Osteocyte (in vitro differentiated cells): ENCODE measurements around the gene SS18. TPM values are rescaled to one million over a fixed set of nuclear protein-coding genes. Genes with fewer than 3 reads are reported as not detected.
A peak's percentile ranks its signal among the peaks of the same experiment; 100 is the strongest.
"Not testable (repeated sequence)": the region's sequence is repeated elsewhere in the genome, so short reads cannot be mapped to it uniquely, and the experiment has no call there.

ENCODE experiments used
- DNase-seq: peaks from one replicate; pipeline ENCODE4 v3.0.0; 2021; ENCODE audit warnings: mixed read lengths; ENCODE audit not compliant: unreplicated experiment; ENCODE audit errors: extremely low spot score
- H3K27ac Mint-ChIP-seq: one replicate; pipeline ENCODE4 v1.8.0; 2021; ENCODE audit warnings: mild to moderate bottlenecking, mixed read lengths; ENCODE audit not compliant: unreplicated experiment
- H3K27me3 Mint-ChIP-seq: one replicate; pipeline ENCODE4 v1.8.0; 2021; ENCODE audit warnings: mixed read lengths; ENCODE audit not compliant: unreplicated experiment
- H3K36me3 Mint-ChIP-seq: one replicate; pipeline ENCODE4 v1.8.0; 2021; ENCODE audit warnings: mixed read lengths; ENCODE audit not compliant: unreplicated experiment
- H3K4me1 Mint-ChIP-seq: one replicate; pipeline ENCODE4 v1.8.0; 2021; ENCODE audit warnings: mixed read lengths; ENCODE audit not compliant: unreplicated experiment
- H3K4me3 Mint-ChIP-seq: one replicate; pipeline ENCODE4 v1.8.0; 2021; ENCODE audit warnings: mild to moderate bottlenecking, moderate library complexity, mixed read lengths; ENCODE audit not compliant: unreplicated experiment
- H3K9me3 Mint-ChIP-seq: one replicate; pipeline ENCODE4 v1.8.0; 2021; ENCODE audit warnings: mixed read lengths; ENCODE audit not compliant: unreplicated experiment
- total RNA-seq: library from RNA; stranded (reverse); gene quantifications from 2 replicates; pipeline ENCODE4 v1.2.1, GENCODE V29; 2021
- TF ChIP-seq, protein P1 (sequence below): fragments of 200-600 bp; sonication (generic); IDR thresholded peaks from 2 replicates; pipeline ENCODE4 v1.5.0; 2021; ENCODE audit warnings: antibody characterized with exemption, mild to moderate bottlenecking, moderate library complexity

SS18 gene
- total RNA-seq, 1 donor from 2014 or later: 98.7 TPM

GRCh38 chr18:26127786-26128185 is 37.4 kb upstream of the SS18 start:
- TF ChIP-seq, protein P1, sequence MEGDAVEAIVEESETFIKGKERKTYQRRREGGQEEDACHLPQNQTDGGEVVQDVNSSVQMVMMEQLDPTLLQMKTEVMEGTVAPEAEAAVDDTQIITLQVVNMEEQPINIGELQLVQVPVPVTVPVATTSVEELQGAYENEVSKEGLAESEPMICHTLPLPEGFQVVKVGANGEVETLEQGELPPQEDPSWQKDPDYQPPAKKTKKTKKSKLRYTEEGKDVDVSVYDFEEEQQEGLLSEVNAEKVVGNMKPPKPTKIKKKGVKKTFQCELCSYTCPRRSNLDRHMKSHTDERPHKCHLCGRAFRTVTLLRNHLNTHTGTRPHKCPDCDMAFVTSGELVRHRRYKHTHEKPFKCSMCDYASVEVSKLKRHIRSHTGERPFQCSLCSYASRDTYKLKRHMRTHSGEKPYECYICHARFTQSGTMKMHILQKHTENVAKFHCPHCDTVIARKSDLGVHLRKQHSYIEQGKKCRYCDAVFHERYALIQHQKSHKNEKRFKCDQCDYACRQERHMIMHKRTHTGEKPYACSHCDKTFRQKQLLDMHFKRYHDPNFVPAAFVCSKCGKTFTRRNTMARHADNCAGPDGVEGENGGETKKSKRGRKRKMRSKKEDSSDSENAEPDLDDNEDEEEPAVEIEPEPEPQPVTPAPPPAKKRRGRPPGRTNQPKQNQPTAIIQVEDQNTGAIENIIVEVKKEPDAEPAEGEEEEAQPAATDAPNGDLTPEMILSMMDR: no peak
- no peak for DNase-seq
- peaks cover 4% of the 10 kb centered on the region for H3K9me3 Mint-ChIP-seq
- no peaks in the 10 kb centered on the region for H3K36me3 Mint-ChIP-seq
- H3K27me3 Mint-ChIP-seq: peaks cover 15% of the 10 kb centered on the region
- H3K27ac Mint-ChIP-seq: no peak overlapping the region
- H3K4me1 Mint-ChIP-seq: no peaks in the 10 kb centered on the region
- H3K4me3 Mint-ChIP-seq: no peak overlapping the region

GRCh38 chr18:26121994-26122393 is 31.6 kb upstream of the SS18 start:
- not testable (repeated sequence) for DNase-seq, H3K9me3 Mint-ChIP-seq, H3K36me3 Mint-ChIP-seq, H3K27ac Mint-ChIP-seq, H3K4me3 Mint-ChIP-seq, H3K4me1 Mint-ChIP-seq
- H3K27me3 Mint-ChIP-seq: peaks cover 13% of the 10 kb centered on the region

GRCh38 chr18:26121476-26121875 is 31.1 kb upstream of the SS18 start:
- DNase-seq: no peak
- Mint-ChIP-seq H3K4me3 (no peak overlapping the region), H3K36me3 (peaks cover 2% of the 10 kb centered on the region), H3K27me3 (peaks cover 13% of the 10 kb centered on the region), H3K9me3 (peaks cover 10% of the 10 kb centered on the region), H3K27ac (no peak overlapping the region), H3K4me1 (no peaks in the 10 kb centered on the region)
- TF ChIP-seq, protein P1: no peak

DNA sequence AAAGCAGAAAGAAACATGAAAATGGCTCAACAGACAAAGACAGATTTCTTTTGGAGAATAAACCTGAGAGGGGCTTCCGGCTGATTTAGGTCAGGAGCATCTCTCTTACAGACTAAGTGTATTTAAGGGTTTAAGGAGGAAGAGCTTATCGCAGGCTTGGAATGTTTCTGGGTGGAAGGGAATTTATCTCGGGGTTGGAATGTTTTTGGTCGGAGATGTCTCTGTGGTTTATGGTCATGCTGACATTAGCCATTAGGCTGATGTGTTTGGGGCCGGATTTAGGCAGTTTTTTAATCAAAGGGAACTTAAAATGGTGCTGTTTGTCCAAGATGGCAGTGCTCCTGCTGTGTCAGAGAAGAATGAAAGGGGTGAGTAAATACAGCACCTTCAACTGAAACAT is 28.8 kb upstream of the SS18 start:
- TF ChIP-seq, protein P1: no peak
- no peak overlapping the region for H3K27ac Mint-ChIP-seq
- H3K4me1 Mint-ChIP-seq: no peaks in the 10 kb centered on the region
- H3K9me3 Mint-ChIP-seq: peaks cover 10% of the 10 kb centered on the region
- H3K36me3 Mint-ChIP-seq: peaks cover 2% of the 10 kb centered on the region
- DNase-seq: no peak
- H3K4me3 Mint-ChIP-seq: no peak overlapping the region
- H3K27me3 Mint-ChIP-seq: peaks cover 9% of the 10 kb centered on the region

DNA sequence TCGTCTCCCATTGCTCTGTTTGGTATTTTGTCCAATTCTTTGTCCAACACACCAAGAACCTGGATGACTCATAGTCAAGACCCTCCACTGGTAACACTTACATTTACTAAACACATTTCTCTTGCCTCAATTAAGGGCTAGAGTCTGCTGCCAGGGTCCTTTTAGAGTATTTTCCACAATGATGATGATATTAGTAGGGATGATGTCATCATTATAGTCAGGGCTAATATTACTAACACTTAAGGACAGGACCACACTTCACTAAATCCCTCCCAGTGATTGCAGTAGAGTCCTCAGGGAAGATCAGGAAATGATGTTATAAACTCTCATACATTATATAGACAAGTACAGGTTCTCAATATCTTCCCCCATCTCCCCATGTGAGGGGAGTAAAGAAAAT is 13.6 kb upstream of the SS18 start:
- Mint-ChIP-seq H3K36me3 (no peaks in the 10 kb centered on the region), H3K27ac (no peak overlapping the region), H3K4me1 (no peaks in the 10 kb centered on the region), H3K9me3 (peaks cover 6% of the 10 kb centered on the region), H3K4me3 (no peak overlapping the region), H3K27me3 (peaks cover 33% of the 10 kb centered on the region)
- DNase-seq: no peak
- TF ChIP-seq, protein P1: no peak

DNA sequence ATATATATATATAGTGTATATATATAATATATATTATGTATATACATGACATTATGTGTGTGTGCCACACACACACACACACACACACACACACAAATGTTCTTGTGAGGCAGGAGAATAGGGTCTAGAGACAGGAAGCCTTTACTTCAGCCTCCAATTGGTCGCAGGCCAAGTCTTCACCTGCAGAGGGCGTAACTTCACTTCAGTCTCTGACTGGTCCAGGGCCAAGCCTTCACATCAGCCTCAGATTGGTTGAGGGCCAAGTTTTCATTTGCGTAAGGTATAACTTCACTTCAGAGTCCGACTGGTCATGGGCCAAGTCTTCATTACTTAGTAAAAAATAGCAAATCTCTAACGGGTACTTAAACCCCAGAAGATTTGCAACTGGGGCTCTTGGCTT is 13.2 kb upstream of the SS18 start:
- peaks cover 6% of the 10 kb centered on the region for H3K9me3 Mint-ChIP-seq

More for the DNA sequence above, 13.2 kb upstream of the SS18 start:
- TF ChIP-seq, protein P1: peak; percentile 20
- H3K27ac Mint-ChIP-seq: no peak overlapping the region
- no peak overlapping the region for H3K4me3 Mint-ChIP-seq
- H3K27me3 Mint-ChIP-seq: peaks cover 31% of the 10 kb centered on the region
- no peak for DNase-seq
- H3K36me3 Mint-ChIP-seq: no peaks in the 10 kb centered on the region
- no peaks in the 10 kb centered on the region for H3K4me1 Mint-ChIP-seq
